Fibroblast of skin of right biceps (primary cell): Measurements from ENCODE around the gene WDR83.
"Not testable (repeated sequence)": the region's sequence is repeated elsewhere in the genome, so short reads cannot be mapped to it uniquely, and the experiment has no call there.

Experiments used
- DNase-seq: peaks from one replicate; pipeline ENCODE4 v3.0.0-alpha.2; 2013

WDR83 gene, protein sequence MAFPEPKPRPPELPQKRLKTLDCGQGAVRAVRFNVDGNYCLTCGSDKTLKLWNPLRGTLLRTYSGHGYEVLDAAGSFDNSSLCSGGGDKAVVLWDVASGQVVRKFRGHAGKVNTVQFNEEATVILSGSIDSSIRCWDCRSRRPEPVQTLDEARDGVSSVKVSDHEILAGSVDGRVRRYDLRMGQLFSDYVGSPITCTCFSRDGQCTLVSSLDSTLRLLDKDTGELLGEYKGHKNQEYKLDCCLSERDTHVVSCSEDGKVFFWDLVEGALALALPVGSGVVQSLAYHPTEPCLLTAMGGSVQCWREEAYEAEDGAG

DNA sequence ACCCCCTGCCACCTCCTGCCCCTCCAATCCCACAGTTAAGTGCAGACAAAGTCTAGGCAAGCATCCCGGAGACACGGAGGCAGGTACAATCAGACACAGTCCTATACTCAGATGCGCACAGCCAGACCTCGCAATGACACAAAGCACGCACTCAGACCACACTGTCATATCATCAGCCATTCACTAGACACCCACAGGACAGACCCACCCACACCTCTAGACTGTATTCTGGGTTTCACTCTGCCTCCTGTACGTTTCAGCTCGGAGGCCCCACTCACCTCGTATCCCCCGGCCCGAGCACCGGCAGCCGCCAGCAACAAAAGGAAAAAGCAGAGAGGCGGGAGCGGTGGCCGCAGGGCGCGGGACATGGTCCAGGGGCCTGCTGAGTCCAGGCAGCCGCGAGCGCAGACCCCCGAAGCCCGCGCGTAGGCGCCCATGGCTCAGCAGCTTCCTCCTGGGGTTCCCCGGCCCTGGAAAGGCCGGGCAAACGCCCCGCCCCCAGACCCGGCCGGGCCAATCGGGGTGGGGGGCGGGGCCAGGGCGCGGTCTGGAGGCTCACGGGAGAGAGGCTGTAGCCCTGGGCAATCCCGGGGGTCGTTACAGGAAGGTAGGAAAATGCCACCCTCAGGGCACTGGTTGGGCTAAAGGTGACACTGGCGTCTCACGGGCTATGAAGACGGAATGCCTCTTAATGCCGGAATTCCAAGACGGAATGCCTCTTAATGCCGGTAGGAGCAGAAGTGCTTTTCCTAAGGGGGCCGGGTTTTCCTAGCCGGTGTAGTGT, at the start of gene WDR83, which contains the start of gene MAN2B1:
WDR83 (plus strand) TSS at position 543 of the 784 bp plus-strand sequence. CDS start 2,984 bp downstream, outside the sequence.
MAN2B1 (minus strand) TSS at position 478 of the 784 bp plus-strand sequence; CDS start at position 437, 41 bp downstream.
- peak; percentile 68 for DNase-seq

DNA sequence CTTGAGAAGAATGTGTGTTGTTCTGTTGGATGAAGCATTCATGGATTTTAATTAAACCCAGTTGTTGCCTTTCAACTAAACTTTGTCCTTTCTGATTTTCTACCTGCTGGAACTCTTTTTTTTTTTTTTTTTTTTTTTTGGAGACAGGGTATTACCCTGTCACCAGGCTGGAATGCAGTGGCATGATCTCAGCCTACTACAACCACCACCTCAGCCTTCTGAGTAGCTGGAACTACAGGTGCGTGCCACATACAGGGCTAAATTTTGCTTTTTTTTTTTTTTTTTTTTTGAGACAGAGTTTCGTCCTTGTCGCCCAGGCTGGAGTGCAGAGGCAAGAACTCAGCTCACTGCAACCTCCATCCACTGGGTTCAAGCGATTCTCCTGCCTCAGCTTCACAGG, 49.0 kb upstream of the WDR83 start:
- no peak for DNase-seq

DNA sequence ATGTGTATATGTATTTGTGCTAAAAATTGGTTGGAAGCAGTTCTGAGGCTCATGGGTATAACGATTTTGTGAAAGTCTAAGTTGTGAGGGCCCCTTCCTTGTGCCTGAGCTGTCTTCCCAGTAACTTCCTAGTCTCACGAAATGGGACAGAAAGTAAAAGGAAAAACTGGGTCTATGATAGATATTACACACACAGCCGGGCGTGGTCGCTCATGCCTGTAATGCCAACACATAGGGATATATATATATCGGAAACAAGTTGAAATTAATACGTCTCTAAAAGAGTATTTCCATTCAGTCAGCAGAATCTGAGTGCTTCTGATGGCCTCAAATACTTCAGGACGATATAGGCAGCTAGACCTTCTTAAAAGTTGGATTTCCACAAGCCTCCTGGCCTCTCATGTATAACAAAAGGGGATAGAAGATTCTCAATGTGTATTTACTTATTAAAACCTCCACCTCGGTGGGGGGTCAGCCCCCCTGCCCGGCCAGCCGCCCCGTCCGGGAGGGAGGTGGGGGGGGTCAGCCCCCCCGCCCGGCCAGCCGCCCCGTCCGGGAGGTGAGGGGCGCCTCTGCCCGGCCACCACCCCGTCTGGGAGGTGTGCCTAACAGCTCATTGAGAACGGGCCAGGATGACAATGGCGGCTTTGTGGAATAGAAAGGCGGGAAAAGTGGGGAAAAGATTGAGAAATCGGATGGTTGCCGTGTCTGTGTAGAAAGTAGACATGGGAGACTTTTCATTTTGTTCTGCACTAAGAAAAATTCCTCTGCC, 45.2 kb upstream of the WDR83 start:
- not testable (repeated sequence) for DNase-seq

DNA sequence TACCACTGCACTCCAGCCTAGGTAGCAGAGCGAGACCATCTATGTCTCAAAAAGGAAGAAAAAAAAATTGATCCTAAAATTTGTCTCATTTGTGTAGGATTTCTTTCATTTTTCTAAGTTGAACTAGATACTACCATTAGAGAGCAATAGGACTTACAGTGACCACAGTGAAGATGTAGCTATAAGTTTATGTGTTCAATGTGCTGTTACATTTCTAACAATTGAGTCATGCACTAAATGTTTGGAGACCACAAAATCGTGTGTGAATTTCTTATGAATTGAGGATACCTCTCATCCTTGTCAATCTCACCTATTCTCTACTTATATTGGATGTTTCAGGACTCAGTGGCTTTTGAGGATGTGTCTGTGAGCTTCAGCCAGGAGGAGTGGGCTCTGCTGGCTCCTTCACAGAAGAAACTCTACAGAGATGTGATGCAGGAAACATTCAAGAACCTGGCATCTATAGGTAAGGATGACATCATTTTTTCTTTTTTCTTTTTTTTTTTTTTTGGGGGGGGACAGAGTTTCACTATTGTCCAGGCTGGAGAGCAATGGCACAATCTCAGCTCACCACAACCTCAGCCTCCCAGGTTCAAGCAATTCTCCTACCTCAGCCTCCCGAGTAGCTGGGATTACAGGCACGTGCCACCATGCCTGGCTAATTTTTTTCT, 43.1 kb upstream of the WDR83 start:
- DNase-seq, result peak; percentile 27

DNA sequence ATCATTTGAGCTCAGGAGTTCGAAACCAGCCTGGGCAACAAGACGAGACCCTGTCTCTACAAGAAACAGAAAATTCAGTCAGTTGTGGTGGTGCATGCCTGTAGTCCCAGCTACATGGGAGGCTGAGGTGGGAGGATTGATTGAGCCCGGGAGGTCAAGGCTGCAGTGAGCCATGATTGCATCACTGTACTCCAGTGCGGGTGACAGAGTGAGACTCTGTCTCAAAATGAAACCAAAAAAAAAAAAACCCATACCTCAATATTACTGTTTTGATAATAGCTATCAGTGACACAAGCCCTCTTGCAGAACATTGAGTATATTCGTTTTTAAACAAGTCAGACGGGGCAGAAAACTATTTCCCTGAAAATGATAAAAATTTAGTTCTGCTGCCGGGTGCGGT, 39.6 kb upstream of the WDR83 start:
- DNase-seq, result no peak

DNA sequence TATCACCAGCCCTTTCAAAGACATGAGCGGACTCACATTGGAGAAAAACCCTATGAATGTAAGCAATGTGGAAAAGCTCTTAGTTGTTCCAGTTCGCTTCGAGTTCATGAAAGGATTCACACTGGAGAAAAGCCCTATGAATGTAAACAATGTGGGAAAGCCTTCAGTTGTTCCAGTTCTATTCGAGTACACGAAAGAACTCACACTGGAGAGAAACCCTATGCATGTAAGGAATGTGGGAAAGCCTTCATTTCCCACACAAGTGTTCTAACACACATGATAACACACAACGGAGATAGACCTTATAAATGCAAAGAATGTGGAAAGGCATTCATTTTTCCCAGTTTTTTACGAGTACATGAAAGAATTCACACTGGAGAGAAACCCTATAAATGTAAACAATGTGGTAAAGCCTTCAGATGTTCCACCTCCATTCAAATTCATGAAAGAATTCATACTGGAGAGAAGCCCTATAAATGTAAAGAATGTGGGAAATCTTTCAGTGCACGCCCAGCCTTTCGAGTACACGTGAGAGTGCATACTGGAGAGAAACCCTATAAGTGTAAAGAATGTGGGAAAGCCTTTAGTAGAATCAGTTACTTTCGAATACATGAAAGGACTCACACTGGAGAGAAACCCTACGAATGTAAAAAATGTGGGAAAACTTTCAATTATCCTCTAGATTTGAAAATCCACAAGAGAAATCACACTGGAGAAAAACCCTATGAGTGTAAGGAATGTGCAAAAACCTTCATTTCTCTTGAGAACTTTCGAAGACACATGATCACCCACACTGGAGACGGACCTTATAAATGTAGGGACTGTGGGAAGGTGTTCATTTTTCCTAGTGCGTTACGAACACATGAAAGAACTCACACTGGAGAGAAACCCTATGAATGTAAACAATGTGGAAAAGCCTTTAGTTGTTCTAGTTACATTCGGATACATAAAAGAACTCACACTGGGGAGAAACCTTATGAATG, 38.3 kb upstream of the WDR83 start:
- DNase-seq, result peak; percentile 30

DNA sequence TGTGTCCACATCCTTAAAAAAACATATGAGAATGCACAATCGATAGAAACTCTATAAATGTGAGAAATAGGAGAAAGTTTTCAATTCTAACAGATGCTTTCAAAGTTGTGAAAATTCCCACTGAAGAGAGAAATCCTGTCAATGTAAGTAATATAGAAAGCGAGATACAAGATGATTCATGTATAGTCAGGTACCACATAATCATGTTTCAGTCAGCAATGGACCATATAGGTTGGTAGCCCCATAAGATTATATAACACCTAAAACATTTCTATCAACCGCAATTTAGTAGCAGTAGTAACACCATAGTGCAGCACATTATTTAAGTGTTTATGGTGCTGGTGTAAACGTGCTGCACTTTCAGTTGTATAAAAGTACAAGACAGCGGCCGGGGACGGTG, 37.4 kb upstream of the WDR83 start:
- DNase-seq, result no peak

DNA sequence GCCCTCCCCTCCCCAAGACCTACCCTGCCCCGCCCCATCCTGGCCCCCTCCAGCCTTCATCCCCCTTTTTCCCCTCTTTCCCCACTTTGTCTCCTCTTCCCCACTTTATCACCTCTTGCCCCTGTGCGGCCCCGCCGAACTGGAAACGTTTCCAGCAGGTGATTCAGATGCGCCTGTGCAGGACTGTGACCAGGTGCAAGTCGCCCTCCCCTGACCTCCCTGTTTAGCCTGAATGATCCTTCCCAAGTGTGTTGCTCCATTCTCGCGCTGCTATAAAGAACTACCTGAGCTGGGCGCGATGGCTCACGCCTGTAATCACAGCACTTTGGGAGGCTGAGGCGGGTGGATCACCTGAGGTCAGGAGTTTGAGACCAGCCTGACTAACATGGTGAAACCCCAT, 30.0 kb upstream of the WDR83 start:
- no peak for DNase-seq

DNA sequence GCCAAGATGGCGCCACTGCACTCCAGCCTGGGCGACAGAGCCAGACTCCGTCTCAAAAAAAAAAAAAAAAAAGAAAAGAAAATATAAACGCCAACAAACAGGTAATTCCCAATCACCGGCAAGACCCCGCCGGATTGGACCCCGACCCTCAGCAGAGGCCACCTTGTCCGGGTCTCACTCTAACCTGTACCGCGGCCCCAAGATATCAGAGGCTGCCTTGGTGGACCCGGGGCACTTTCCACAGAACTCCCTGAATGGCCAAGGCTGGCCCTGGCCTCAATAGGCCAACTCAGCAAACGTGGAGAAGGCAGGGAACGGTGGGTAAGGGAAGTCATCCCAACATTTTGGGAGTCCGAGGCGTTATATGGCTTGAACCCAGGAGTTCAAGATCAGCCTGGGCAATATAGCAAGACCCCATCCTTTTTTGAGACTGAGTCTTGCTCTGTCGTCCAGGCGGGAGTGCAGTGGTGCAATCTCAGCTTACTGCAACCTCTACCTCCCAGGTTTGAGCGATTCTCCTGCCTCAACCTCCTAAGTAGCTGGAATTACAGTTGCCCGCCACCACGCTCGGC, 27.9 kb upstream of the WDR83 start:
- DNase-seq, result no peak

DNA sequence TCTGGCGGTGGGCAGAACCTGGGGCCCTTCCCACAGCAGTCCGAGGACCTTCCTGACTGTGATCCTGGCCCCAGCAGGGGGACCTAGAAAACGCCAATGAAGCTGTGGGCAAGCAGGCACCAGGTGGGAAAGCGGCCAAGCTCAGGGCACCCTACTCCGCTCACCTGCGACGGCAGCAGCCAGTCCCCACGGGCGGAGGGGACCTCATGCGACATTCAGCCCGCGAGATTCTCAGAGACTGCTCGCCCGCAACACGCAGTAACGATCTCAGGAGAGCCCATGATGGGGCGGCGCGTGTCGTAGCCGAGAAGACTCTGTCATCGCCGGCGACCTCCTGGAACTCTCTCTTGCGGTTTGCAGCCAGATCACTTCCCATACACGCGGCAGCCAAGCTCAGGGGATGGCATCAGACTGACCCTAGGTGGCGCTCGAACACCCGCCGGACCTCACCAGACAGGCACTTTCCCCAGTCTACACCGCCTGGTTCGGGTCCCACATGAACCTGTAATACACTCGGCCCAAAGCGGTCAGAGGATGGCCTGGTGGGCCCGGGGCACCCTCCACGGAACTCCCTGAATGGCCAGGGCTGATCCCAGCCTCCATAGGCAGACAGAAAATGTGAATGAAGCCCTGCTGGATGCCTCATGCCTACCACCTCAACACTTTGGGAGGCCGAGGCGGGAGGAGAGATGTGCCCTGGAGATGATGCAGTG, 26.6 kb upstream of the WDR83 start:
- DNase-seq, result peak; percentile 81

DNA sequence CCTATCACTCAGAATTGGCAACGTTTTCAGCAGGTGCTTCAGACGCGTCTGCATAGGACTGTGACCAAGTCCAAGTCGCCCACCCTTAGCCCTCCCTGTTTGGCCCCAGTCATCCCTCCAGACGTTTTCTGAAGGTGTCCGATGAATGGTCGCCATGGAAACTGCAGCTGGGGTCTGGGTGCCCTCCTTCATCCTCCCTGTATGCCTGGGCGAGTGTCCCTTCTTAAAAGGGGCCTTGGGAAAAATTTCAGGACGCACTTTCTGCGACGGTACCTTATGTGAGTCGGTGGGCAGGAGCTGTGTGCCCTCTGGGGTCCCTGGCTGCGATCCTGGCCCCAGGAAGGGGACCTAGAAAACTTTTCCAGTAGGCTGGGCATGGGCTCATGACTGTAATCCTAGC, 25.2 kb upstream of the WDR83 start:
- DNase-seq, result no peak

DNA sequence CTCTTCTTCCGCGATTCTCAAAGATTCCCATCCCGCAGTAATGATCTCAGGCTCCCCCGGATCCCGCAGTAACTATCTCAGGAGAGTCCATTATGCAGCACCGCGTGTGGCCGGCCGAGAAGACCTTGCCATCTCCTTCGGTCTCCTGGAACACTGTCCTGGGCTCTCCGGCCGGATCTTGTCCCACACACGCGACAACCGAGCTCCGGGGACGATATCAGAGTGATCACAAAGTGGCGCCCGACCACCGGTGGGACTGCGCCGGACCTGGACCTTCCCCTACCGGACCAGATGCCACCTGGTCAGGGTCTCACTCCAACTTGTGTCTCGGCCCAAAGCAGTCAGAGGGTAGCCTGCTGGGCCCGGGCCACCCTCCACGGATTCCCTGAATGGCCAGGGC, 24.1 kb upstream of the WDR83 start:
- no peak for DNase-seq

DNA sequence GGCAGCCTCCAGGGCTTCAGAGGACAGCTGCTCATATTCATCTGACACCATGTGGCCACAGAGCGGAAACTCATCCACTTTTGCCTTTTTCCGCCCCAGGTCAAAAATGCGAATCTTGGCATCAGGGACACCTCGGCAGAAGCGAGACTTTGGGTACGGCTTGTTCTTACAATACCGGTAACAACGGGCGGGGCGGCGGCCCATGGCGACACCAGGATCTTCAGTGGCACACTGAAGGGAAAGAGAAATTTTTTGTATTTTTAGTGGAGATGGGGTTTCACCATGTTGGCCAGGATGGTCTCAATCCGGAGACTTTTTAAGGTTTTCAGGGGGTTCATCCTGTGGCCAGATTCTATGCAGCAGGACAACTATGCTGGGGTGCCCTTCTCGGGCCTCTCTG, 22.9 kb upstream of the WDR83 start:
- not testable (repeated sequence) for DNase-seq

DNA sequence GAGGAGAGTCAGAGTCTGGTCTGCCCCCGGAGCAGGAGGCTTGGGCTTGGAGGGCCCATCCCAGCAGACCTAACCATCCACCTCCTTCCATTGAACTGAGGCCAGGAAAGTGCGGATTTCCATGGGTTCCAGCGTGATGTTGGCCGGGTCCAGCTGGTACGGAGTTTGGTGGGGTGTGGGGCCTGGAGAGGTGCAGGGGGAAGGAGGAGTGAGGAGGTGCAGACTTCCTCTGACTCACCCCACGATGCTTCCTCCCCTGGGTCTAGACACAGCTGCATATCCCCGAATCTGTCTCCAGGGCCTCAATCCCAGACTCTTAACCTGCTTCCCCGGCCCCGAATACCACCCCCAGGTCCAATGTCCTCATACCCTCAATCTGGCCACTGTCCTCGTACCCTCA, 20.1 kb upstream of the WDR83 start:
- no peak for DNase-seq

DNA sequence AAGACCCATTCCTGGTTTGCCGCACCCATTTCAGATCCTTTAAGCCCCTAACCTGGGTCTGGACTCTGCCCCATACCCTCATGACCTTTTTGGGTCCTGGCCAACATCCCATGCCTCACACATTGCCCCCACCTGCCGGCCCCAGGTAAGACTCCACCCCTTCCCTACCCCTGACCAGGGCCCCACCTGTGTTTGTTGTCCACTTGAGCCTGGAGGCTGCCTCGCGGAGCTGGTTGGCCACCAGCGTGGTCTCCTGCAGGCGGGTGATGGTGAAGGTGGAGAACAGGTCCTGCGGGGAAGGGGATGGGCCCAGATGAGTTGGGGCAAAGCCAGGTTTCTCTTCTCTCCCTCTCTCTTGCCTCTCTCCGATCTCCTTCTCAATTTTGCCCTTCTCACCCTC, 19.6 kb upstream of the WDR83 start:
- no peak for DNase-seq

DNA sequence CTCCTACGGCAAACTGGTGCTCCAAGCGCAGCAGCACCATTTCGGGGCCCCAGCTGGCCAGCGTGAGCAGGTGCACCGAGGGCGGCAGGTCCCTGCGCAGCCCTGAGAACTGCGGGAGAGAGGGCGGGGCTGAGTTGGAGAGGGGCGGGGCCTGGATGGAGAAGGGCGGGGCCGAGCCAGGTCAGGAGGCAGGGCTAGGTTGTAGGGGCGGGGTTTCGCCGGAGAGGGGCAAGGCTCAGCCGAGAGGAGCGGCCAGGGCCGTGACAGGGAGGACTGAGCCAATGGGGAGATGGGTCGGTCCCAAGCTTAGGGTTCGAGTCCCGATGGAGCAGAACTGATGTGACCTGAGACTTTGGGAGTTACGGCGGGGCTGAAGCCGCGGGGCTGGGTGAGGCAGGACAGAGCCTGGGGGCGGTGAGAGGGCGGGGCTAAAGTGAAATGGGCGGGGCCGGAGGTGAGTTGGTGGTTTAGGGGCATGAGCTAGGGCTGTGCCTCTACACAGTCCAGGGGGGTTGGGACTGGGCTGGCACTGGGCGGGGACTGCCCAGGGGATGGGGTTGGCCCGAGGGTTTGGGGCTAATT, 19.0 kb upstream of the WDR83 start:
- DNase-seq, result peak; percentile 27

DNA sequence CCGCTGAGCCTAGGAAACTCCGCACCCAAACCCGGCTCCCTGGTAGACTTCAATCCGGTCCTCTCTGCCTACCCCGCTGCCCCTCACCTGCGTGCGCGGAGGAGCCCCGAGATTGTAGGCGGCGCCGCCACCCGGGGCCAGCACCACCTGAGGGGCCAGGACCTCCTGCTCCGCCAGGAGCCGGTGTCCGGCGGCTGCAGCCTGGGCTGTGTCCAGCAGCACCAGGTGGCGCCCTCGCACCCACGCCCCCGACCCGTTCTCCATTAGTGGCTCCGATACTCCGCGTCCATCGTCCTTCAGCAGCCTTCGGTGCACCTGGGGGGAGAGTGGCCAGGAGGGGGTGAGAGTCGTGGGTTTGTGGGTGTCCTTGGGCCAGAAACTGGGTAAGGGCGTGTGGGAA, 18.5 kb upstream of the WDR83 start:
- no peak for DNase-seq

DNA sequence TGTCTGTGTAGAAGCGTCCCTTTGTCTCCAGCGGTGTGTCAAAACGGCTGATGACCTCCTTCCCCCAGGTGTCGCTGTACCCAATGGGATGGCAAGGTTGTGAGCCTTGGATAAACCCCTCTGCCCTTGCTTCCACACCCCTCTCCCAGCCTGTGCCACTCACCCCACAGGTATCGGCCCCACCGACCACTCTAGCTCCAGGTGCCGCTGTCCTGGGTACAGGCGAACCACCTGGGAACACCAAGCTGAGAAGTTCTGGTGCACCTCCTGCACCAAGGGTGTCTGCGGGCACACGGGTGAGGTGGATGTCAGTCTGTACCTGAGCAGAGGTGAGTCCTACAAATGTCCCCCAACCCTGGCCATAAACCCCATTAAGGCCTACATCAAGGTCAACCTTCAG, 16.7 kb upstream of the WDR83 start:
- DNase-seq, result no peak

DNA sequence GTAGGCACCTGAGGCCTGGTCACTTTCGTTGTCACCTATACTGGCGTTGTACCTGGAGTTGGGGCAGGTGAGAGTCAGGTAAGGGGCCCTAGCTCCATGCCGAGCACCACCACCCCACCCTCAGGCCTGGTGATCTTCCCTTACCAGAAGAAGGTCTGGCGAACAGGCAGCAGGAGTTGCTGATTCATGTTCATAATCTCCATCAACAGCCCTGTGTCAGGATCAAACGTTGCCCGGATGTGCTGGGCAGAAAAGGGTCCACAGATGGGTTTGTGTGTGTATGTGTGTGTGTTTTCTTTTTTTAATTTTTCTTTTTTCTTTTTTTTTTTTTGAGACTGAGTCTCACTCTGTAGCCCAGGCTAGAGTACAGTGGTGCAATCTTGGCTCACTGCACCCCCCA, 14.4 kb upstream of the WDR83 start:
- no peak for DNase-seq

DNA sequence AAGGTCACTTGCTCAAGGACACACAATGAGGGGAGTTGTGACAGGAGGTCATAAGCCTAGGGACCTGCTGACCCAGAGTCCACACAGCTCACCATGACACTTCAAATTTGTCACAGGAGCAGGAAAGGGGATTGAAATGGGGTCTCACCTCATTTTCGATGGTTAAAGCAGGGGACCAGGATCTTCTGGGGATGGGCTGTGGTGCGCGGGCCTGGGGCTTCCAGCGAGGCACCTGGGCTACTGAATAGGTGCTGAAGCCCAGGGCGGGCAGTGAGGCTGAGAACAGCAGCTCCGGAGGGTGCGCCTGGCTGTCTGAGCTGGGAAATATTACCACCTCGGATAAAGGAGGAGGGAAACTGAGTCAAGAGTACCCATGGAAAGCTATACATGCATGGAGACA, 11.1 kb upstream of the WDR83 start:
- DNase-seq, result no peak
